ENCODE data around the gene HIVEP3. TPM values are rescaled to one million over a fixed set of nuclear protein-coding genes. Genes with fewer than 3 reads are reported as not detected.
A peak's percentile ranks its signal among the peaks of the same experiment; 100 is the strongest.

The HIVEP3 gene
- total RNA-seq, 1 donor from 2014 or later: 3.6 TPM

DNA sequence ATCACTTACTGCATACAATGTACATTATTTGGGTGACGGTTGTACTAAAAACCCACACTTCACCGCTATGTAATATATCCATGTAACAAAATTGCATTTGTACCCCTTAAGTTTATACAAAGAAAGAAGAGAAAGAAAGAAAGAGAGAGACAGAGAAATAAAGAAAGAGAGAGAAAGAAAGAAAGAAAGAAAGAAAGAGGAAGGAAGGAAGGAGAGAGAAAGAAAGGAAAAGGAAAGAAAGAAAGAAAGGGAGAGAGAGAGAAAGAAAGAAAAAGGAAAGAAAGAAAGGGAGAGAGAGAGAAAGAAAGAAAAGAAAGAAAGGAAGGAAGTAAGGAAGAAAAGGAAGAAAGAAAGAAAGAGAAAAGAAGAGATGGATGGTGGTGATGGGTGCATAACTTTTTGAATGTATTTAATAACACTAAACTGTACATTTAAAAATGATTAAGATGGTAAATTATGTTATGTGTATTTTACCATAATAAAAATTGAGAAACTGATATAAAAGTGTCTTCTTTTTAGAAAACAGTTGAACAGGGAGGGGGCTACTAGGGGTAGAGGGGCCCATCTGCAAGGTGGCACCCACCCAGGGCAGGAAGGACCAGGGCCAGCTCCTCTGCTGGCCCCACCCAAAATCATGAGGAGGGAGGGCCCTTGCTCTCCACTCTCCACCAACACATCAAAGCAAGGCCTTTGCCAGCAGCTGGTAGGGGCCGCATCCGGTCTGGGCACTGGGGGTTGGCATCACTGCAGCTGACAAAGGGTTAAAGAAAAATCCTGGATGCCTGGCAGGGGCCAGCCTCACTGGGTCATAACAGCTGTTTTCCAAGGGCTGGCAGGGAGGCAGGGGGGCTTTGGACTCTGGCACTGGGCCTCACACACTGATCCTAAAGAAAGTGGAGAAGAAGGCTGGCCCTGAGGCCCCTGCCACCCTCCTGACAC, 280.4 kb downstream of the HIVEP3 start:
- Mint-ChIP-seq H3K4me3 (ENCODE audit: unreplicated experiment) (no peak overlapping the region), H3K9me3 (ENCODE audit: low read depth) (no peaks in the 10 kb centered on the region), H3K27me3 (ENCODE audit: low read depth) (no peaks in the 10 kb centered on the region), H3K4me1 (ENCODE audit: low read depth) (peaks cover 27% of the 10 kb centered on the region), H3K27ac (ENCODE audit: unreplicated experiment) (peak overlapping the region; percentile 95), H3K36me3 (ENCODE audit: low read depth) (no peaks in the 10 kb centered on the region)
- no peak for DNase-seq (ENCODE audit: low spot score)
- TF ChIP-seq, protein P1, sequence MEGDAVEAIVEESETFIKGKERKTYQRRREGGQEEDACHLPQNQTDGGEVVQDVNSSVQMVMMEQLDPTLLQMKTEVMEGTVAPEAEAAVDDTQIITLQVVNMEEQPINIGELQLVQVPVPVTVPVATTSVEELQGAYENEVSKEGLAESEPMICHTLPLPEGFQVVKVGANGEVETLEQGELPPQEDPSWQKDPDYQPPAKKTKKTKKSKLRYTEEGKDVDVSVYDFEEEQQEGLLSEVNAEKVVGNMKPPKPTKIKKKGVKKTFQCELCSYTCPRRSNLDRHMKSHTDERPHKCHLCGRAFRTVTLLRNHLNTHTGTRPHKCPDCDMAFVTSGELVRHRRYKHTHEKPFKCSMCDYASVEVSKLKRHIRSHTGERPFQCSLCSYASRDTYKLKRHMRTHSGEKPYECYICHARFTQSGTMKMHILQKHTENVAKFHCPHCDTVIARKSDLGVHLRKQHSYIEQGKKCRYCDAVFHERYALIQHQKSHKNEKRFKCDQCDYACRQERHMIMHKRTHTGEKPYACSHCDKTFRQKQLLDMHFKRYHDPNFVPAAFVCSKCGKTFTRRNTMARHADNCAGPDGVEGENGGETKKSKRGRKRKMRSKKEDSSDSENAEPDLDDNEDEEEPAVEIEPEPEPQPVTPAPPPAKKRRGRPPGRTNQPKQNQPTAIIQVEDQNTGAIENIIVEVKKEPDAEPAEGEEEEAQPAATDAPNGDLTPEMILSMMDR (IDR thresholded peaks at IDR 0.05): no peak

DNA sequence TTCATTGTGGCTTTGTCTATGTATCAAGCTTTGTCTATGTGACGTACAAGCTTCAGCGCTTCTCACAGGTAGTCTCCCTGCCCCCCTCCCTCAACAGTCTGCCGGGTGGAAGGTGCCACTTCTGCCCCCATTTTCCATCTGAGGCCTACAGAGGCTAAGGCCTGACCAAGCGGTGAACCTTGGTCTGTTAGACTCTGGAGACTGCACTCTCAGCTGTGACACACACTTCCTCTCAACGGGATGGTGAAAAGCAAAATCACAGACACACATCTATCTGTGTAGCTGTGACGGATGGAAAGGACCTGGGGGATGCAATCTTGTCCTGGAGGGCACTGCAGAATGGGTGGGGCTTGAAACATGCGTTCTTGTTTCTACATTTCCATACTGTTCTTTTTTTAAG, 281.4 kb downstream of the HIVEP3 start:
- no peak overlapping the region for H3K4me3 Mint-ChIP-seq (ENCODE audit: unreplicated experiment)
- H3K27ac Mint-ChIP-seq (ENCODE audit: unreplicated experiment): no peak overlapping the region
- TF ChIP-seq, protein P1 (IDR thresholded peaks at IDR 0.05): no peak
- no peak for DNase-seq (ENCODE audit: low spot score)
- no peaks in the 10 kb centered on the region for H3K9me3 Mint-ChIP-seq (ENCODE audit: low read depth)
- peaks cover 28% of the 10 kb centered on the region for H3K4me1 Mint-ChIP-seq (ENCODE audit: low read depth)
- H3K36me3 Mint-ChIP-seq (ENCODE audit: low read depth): no peaks in the 10 kb centered on the region
- H3K27me3 Mint-ChIP-seq (ENCODE audit: low read depth): no peaks in the 10 kb centered on the region

DNA sequence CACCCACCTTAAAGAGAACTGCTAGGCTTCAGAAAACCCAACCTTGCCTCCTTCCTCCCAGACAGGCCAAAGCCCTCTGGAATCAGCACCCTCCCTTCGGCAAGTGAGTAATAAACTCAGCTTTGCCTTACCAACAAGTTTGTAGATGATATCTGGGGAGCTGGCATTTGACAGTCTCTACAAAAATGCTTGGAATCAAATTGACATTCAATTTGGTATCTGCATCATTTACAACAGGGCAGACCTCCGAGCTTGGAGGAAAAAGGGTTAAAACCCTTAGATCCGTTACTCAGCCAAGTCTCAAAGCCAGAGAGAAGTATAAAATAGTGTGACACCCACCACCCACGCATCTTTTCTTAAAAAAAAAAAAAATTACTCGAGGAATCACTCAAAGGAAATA, 285.0 kb downstream of the HIVEP3 start:
- no peak for DNase-seq (ENCODE audit: low spot score)
- Mint-ChIP-seq H3K27ac (ENCODE audit: unreplicated experiment) (peak overlapping the region; percentile 72), H3K9me3 (ENCODE audit: low read depth) (peaks cover 3% of the 10 kb centered on the region), H3K4me1 (ENCODE audit: low read depth) (peaks cover 36% of the 10 kb centered on the region), H3K4me3 (ENCODE audit: unreplicated experiment) (no peak overlapping the region), H3K36me3 (ENCODE audit: low read depth) (no peaks in the 10 kb centered on the region), H3K27me3 (ENCODE audit: low read depth) (no peaks in the 10 kb centered on the region)
- TF ChIP-seq, protein P1 (IDR thresholded peaks at IDR 0.05): no peak

DNA sequence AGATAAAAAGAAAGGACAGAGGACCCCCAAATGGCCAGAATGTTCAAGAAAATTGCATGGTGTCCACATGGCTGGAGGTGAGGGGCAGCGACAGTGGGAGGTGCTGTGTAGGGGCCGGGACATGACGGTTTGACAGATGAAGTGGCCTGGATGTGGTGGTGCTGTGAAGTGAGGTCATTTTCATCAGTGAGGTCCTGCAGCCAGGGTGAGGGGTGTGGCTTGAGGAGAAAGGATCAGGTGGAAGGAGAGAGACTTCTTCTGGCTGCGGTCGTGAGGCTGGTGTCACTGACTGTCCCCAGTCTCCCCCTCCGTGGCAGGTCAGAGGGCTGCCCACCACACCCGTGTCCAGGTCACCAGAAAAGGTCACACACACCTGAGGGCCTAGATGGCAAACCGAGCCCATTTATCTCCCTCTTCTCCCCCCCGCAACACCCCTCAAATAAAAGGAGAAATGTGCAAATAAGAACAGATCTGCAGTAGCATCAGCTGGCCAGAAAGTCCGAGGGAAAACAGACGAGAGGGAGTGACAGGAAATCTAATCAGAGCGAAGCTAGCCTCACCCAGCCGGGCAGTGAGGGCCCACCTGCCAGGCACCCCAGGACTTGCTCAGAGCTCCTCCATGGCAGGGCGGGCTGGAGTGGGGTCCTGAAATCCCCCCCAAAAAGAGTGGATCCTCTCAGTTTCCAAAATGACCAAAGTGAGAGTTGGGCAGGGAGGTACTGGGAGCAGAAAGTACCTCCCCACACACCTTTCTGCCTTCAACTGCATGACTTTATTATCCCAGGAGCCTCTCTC, 285.7 kb downstream of the HIVEP3 start:
- DNase-seq (ENCODE audit: low spot score): peak; percentile 62
- no peaks in the 10 kb centered on the region for H3K36me3 Mint-ChIP-seq (ENCODE audit: low read depth)
- no peak overlapping the region for H3K4me3 Mint-ChIP-seq (ENCODE audit: unreplicated experiment)
- peaks cover 3% of the 10 kb centered on the region for H3K9me3 Mint-ChIP-seq (ENCODE audit: low read depth)
- H3K4me1 Mint-ChIP-seq (ENCODE audit: low read depth): peaks cover 41% of the 10 kb centered on the region
- TF ChIP-seq, protein P1 (IDR thresholded peaks at IDR 0.05): no peak
- peak overlapping the region; percentile 20 for H3K27ac Mint-ChIP-seq (ENCODE audit: unreplicated experiment)
- H3K27me3 Mint-ChIP-seq (ENCODE audit: low read depth): no peaks in the 10 kb centered on the region

DNA sequence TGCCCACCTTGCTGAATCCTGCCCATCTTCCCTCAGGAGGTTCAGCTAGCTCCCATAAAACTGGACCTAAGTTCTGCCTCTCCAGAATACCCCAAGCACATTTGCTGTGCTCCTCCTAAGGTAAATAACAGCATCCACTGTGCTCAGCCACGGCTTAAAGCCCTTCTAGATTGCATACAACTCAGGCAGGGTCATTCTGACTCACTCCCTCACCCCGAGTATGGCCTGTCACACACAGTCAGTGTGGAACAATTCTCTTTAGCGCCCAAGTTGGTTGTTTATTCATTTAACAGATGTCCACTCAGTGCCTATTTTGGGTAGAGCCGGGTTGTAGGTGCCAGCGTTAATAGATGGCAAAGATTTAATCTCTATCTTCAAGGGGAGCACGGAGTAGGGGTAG, 286.8 kb downstream of the HIVEP3 start:
- TF ChIP-seq, protein P1 (IDR thresholded peaks at IDR 0.05): no peak
- no peaks in the 10 kb centered on the region for H3K36me3 Mint-ChIP-seq (ENCODE audit: low read depth)
- H3K4me1 Mint-ChIP-seq (ENCODE audit: low read depth): peaks cover 48% of the 10 kb centered on the region
- no peaks in the 10 kb centered on the region for H3K27me3 Mint-ChIP-seq (ENCODE audit: low read depth)
- H3K9me3 Mint-ChIP-seq (ENCODE audit: low read depth): peaks cover 3% of the 10 kb centered on the region
- no peak for DNase-seq (ENCODE audit: low spot score)
- H3K4me3 Mint-ChIP-seq (ENCODE audit: unreplicated experiment): no peak overlapping the region
- no peak overlapping the region for H3K27ac Mint-ChIP-seq (ENCODE audit: unreplicated experiment)

Data from chondrocyte (in vitro differentiated cells).